PC-3 (cell line): ENCODE results near the gene INTS1. TPM values are rescaled to one million over a fixed set of nuclear protein-coding genes. Genes with fewer than 3 reads are reported as not detected.

Source experiments
- ATAC-seq: fragments of 200-7000 bp; cut with Tn5 transposase; 2 replicates; pipeline ENCODE4 v1.9.1; 2020; ENCODE audit warnings: mild to moderate bottlenecking, moderate library complexity
- BruUV-seq: library from RNA; stranded (reverse); fragments of 400-500 nt; replicated peaks from 2 replicates; lab custom pipeline; 2021; lab: Mats Ljungman, UMichigan
- CTCF ChIA-PET: fragments of 300-600 bp; sonication (Branson Sonifier 250); formaldehyde crosslinking; loops from one replicate; lab custom pipeline; 2022; ENCODE audit warnings: antibody characterized with exemption; lab: Charles Lee
- POLR2A ChIA-PET: fragments of 300-600 bp; sonication (Branson Sonifier 250); formaldehyde crosslinking; loops from one replicate; lab custom pipeline; 2022; ENCODE audit warnings: antibody characterized with exemption; ENCODE audit not compliant: unreplicated experiment; lab: Charles Lee
- DNase-seq: peaks from one replicate; pipeline ENCODE4 v3.0.0-alpha.2; 2015
- H2AFZ ChIP-seq: fragments of 300-600 bp; sonication (generic); 2 replicates; pipeline ENCODE4 v1.6.0; 2016; ENCODE audit warnings: antibody characterized with exemption, low read length
- H3F3A ChIP-seq: fragments of 300-600 bp; sonication (generic); one replicate; pipeline ENCODE4 v1.6.0; 2017; ENCODE audit warnings: antibody characterized with exemption, low read length, control low read depth, mild to moderate bottlenecking; ENCODE audit not compliant: unreplicated experiment
- H3K27ac ChIP-seq: fragments of 300-600 bp; sonication (generic); 2 replicates; pipeline ENCODE4 v1.5.1; 2016; ENCODE audit warnings: mild to moderate bottlenecking, low read length
- H3K27me3 ChIP-seq: fragments of 300-600 bp; sonication (generic); 2 replicates; pipeline ENCODE4 v1.6.1; 2016; ENCODE audit warnings: low read length, mixed read lengths
- H3K36me3 ChIP-seq: fragments of 300-600 bp; sonication (generic); 2 replicates; pipeline ENCODE4 v1.6.1; 2016; ENCODE audit warnings: low read depth, mixed run types, low read length, mixed read lengths
- H3K4me1 ChIP-seq: fragments of 300-600 bp; sonication (generic); 2 replicates; pipeline ENCODE4 v1.5.1; 2016; ENCODE audit warnings: low read length; ENCODE audit not compliant: insufficient read depth
- H3K4me2 ChIP-seq: fragments of 300-600 bp; sonication (generic); 2 replicates; pipeline ENCODE4 v1.6.0; 2016; ENCODE audit warnings: low read length
- H3K4me3 ChIP-seq: fragments of 300-600 bp; sonication (generic); 2 replicates; pipeline ENCODE4 v1.5.1; 2016; ENCODE audit warnings: mild to moderate bottlenecking, low read length, mixed read lengths
- H3K79me2 ChIP-seq: fragments of 300-600 bp; sonication (generic); 2 replicates; pipeline ENCODE4 v1.6.1; 2017; ENCODE audit warnings: low read length, mixed read lengths
- H3K9ac ChIP-seq: fragments of 300-600 bp; sonication (generic); 2 replicates; pipeline ENCODE4 v1.6.0; 2016; ENCODE audit warnings: mild to moderate bottlenecking, low read length
- H3K9me2 ChIP-seq: fragments of 300-600 bp; sonication (generic); replicated peaks from 2 replicates; pipeline ENCODE4 v1.6.1; 2016; ENCODE audit warnings: mixed run types, low read length, mixed read lengths
- H3K9me3 ChIP-seq: fragments of 300-600 bp; sonication (generic); 2 replicates; pipeline ENCODE4 v1.6.1; 2016; ENCODE audit warnings: low read length, mixed read lengths
- H4K20me1 ChIP-seq: fragments of 300-600 bp; sonication (generic); 2 replicates; pipeline ENCODE4 v1.6.1; 2016; ENCODE audit warnings: low read length, mixed read lengths
- EZH2 ChIP-seq: fragments of 300-600 bp; sonication (generic); IDR thresholded peaks from one replicate; pipeline ENCODE4 v1.6.1; 2017; ENCODE audit warnings: antibody characterized with exemption, mild to moderate bottlenecking, low read length; ENCODE audit not compliant: unreplicated experiment
- EZH2phosphoT487 ChIP-seq: fragments of 300-600 bp; sonication (generic); IDR thresholded peaks from 2 replicates; pipeline ENCODE4 v1.6.1; 2018; ENCODE audit warnings: mild to moderate bottlenecking, antibody characterized with exemption, low read length, borderline replicate concordance
- intact Hi-C: fragments of 100-400 bp; cut with micrococcal nuclease; formaldehyde crosslinking; loops from 2 replicates; pipeline ENCODE4 v1.9.0; 2023
- total RNA-seq: library from RNA; depleted of rRNA; stranded (reverse); fragments of >200 nt; gene quantifications from 2 replicates; pipeline ENCODE4 v1.2.3, GENCODE V29; 2014
- TF ChIP-seq, protein P1 (sequence below): fragments of 300-600 bp; sonication (generic); conservative IDR thresholded peaks from 2 replicates; pipeline ENCODE4 v1.5.1; 2017; ENCODE audit warnings: antibody characterized with exemption, low read depth, mild to moderate bottlenecking, low read length

The INTS1 gene
- total RNA-seq, 1 experiment from 2014 or later = 62.9 TPM

DNA sequence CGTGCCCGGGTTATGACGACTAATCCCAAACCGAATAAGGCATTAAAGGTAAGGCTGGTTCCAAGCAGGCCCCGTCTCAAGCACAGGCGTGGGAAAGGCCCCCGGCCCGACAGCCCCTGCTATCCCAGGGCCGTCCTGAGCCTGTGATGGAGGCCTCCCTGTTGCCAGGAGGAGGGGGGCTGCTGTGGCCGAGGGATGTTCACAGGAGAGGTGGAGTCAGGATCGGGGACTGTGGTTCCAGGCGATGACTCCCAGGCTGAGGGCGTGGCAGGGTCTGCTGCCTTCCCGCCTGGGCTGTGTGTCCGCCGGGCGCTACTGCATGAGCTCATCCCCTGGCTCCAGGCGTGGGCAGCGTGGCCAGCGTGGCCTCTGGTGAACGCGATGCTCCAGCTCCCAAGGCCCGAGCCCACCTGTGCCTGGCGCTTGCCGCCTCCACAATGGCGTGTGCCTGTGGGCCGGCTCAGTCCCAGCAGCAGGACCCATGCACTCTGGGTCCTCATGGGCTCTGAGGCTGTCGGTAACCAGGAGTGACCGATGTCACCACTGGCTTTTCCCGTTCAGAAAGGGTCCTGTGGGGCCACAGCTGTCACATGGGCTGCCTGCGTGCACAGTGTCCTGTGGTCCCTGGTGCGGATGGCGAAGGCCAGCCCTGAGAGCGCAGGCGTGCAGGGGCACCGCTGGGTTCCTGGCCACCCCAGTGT lies 35.1 kb upstream of the INTS1 start:
- Histone ChIP-seq H4K20me1 (peaks cover 5% of the 10 kb centered on the region; the same call in 1 of the 2 replicates), H3K4me1 (peaks cover 24% of the 10 kb centered on the region), H3K79me2 (peaks cover 57% of the 10 kb centered on the region), H3K27ac (0 out of 2 replicates have a peak overlapping the region, but pooled peaks have one; percentile 5), H3K9me2 (no peaks in the 10 kb centered on the region), H3K36me3 (peaks cover 12% of the 10 kb centered on the region), H3K27me3 (no peaks in the 10 kb centered on the region), H3K9me3 (no peaks in the 10 kb centered on the region), H3K9ac (no peak overlapping the region), H2AFZ (no peak overlapping the region), H3F3A (no peaks in the 10 kb centered on the region), H3K4me3 (no peak overlapping the region), H3K4me2 (no peak overlapping the region)
- DNase-seq = no peak
- CTCF ChIA-PET = no interaction called here
- BruUV-seq = no TSS peak
- POLR2A ChIA-PET = no interaction called here
- intact Hi-C loops = no loop called here
- no peak for TF ChIP-seq EZH2phosphoT487
- no peak for TF ChIP-seq EZH2
- TF ChIP-seq, protein P1, sequence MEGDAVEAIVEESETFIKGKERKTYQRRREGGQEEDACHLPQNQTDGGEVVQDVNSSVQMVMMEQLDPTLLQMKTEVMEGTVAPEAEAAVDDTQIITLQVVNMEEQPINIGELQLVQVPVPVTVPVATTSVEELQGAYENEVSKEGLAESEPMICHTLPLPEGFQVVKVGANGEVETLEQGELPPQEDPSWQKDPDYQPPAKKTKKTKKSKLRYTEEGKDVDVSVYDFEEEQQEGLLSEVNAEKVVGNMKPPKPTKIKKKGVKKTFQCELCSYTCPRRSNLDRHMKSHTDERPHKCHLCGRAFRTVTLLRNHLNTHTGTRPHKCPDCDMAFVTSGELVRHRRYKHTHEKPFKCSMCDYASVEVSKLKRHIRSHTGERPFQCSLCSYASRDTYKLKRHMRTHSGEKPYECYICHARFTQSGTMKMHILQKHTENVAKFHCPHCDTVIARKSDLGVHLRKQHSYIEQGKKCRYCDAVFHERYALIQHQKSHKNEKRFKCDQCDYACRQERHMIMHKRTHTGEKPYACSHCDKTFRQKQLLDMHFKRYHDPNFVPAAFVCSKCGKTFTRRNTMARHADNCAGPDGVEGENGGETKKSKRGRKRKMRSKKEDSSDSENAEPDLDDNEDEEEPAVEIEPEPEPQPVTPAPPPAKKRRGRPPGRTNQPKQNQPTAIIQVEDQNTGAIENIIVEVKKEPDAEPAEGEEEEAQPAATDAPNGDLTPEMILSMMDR = no peak
- ATAC-seq = no peak

DNA sequence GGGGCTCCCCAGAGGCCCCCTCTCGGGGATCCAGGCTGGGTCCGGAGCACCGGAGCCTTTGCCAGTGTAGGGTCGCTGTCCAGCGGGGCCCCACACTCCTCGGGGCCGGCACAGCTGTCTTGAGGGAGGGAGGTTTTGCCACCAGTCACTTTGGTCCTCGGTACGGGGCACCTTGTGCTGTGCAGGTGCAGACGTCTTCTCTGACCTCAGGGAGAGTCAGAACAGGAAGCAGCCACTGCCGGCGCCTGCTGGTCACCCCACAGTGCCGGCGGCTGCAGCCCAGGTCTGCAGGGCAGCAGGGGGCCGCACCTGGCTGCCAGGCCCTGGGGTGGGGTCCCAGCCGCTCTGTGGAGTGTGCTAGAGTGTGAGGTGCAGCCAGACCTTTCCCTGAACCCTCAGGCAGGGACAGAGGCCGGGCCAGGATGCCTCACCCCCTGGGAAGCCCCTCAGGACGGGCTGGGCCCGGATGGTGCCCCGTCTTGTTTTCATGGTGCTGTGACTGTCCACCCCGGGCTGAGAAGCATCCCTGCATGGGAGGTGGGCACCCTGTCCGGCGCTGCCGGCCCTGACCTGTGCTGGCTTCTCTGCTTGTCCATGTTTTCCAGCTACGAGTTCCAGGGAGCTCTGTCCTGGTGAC lies 34.5 kb upstream of the INTS1 start:
- H3K27me3 ChIP-seq = no peaks in the 10 kb centered on the region
- peaks cover 29% of the 10 kb centered on the region for H3K4me1 ChIP-seq
- DNase-seq (no peak), ATAC-seq (no peak)
- intact Hi-C loops = no loop called here
- no peaks in the 10 kb centered on the region for H3F3A ChIP-seq
- POLR2A ChIA-PET = no interaction called here
- no peak overlapping the region for H3K4me3 ChIP-seq
- no peaks in the 10 kb centered on the region for H3K9me2 ChIP-seq
- TF ChIP-seq, protein P1 = no peak
- no peak for TF ChIP-seq EZH2phosphoT487
- peaks cover 63% of the 10 kb centered on the region for H3K79me2 ChIP-seq
- no peak overlapping the region for H2AFZ ChIP-seq
- peaks cover 12% of the 10 kb centered on the region for H3K36me3 ChIP-seq
- 0 out of 2 replicates have a peak overlapping the region, but pooled peaks have one; percentile 5 for H3K27ac ChIP-seq
- BruUV-seq = no TSS peak
- H4K20me1 ChIP-seq = peaks cover 8% of the 10 kb centered on the region; the same call in 1 of the 2 replicates
- no peak overlapping the region for H3K4me2 ChIP-seq
- H3K9ac ChIP-seq = no peak overlapping the region
- no peaks in the 10 kb centered on the region for H3K9me3 ChIP-seq
- CTCF ChIA-PET = no interaction called here
